GM23338 (cell line): Measurements from ENCODE around the gene IQGAP2. TPM values are rescaled to one million over a fixed set of nuclear protein-coding genes. Genes with fewer than 3 reads are reported as not detected.

Experiments used
- ATAC-seq: fragments of 200-7000 bp; cut with Tn5 transposase; 3 replicates; pipeline ENCODE4 v1.9.1; 2020
- DNase-seq: peaks from one replicate; pipeline ENCODE4 v3.0.0-alpha.2; 2015; ENCODE audit warnings: low spot score
- H2AFZ ChIP-seq: fragments of 200-600 bp; sonication (generic); 2 replicates; pipeline ENCODE4 v1.8.0; 2016; ENCODE audit warnings: antibody characterized with exemption, mild to moderate bottlenecking, moderate library complexity
- H3F3A ChIP-seq: fragments of 200-600 bp; sonication (generic); replicated peaks from 2 replicates; pipeline ENCODE4 v1.8.0; 2017; ENCODE audit warnings: antibody characterized with exemption, mixed run types, low read depth
- H3K27ac ChIP-seq: fragments of 200-600 bp; sonication (generic); 2 replicates; pipeline ENCODE4 v1.6.1; 2016; ENCODE audit warnings: low read depth
- H3K27me3 ChIP-seq: fragments of 200-600 bp; sonication (generic); 2 replicates; pipeline ENCODE4 v1.8.0; 2016; ENCODE audit warnings: mild to moderate bottlenecking, mixed run types, moderate library complexity; ENCODE audit not compliant: insufficient read depth
- H3K36me3 ChIP-seq: fragments of 200-600 bp; sonication (generic); 2 replicates; pipeline ENCODE4 v1.8.0; 2016; ENCODE audit warnings: mild to moderate bottlenecking; ENCODE audit not compliant: insufficient read depth
- H3K4me1 ChIP-seq: fragments of 200-600 bp; sonication (generic); 2 replicates; pipeline ENCODE4 v1.8.0; 2016; ENCODE audit warnings: mild to moderate bottlenecking, moderate library complexity; ENCODE audit not compliant: insufficient read depth
- H3K4me2 ChIP-seq: fragments of 200-600 bp; sonication (generic); 2 replicates; pipeline ENCODE4 v1.7.1; 2017; ENCODE audit warnings: mixed run types
- H3K4me3 ChIP-seq: fragments of 200-600 bp; sonication (generic); 2 replicates; pipeline ENCODE4 v1.6.1; 2016; ENCODE audit warnings: mixed run types
- H3K79me2 ChIP-seq: fragments of 200-600 bp; sonication (generic); replicated peaks from 2 replicates; pipeline ENCODE4 v1.8.0; 2017; ENCODE audit warnings: mild to moderate bottlenecking; ENCODE audit not compliant: insufficient read depth
- H3K9me2 ChIP-seq: fragments of 200-600 bp; sonication (generic); 2 replicates; pipeline ENCODE4 v1.8.0; 2017; ENCODE audit not compliant: insufficient read depth
- H4K20me1 ChIP-seq: fragments of 200-600 bp; sonication (generic); replicated peaks from 2 replicates; pipeline ENCODE4 v1.8.0; 2017; ENCODE audit warnings: mild to moderate bottlenecking; ENCODE audit not compliant: insufficient read depth
- H3K27ac Mint-ChIP-seq: 2 replicates; pipeline ENCODE4 v1.8.0; 2020; ENCODE audit warnings: inconsistent platforms, mild to moderate bottlenecking, moderate library complexity, mixed read lengths
- H3K27me3 Mint-ChIP-seq: 3 replicates; pipeline ENCODE4 v1.8.0; 2022; ENCODE audit warnings: low read depth, mild to moderate bottlenecking, moderate library complexity, mixed read lengths, inconsistent platforms; ENCODE audit not compliant: insufficient read depth, poor library complexity
- H3K36me3 Mint-ChIP-seq: 3 replicates; pipeline ENCODE4 v1.8.0; 2021; ENCODE audit warnings: low read depth, mild to moderate bottlenecking, inconsistent platforms, moderate library complexity, mixed read lengths
- H3K4me1 Mint-ChIP-seq: 3 replicates; pipeline ENCODE4 v1.8.0; 2020; ENCODE audit warnings: mild to moderate bottlenecking, inconsistent platforms, mixed read lengths
- H3K4me3 Mint-ChIP-seq: 3 replicates; pipeline ENCODE4 v1.8.0; 2021; ENCODE audit warnings: moderate library complexity, mild to moderate bottlenecking, inconsistent platforms, mixed read lengths
- H3K9me3 Mint-ChIP-seq: 3 replicates; pipeline ENCODE4 v1.8.0; 2020; ENCODE audit warnings: moderate library complexity, mild to moderate bottlenecking, inconsistent platforms, mixed read lengths
- CREB1 ChIP-seq: fragments of 250-450 bp; sonication (Bioruptor Pico); IDR thresholded peaks from 2 replicates; pipeline ENCODE4 v1.5.0; 2020; ENCODE audit warnings: low read depth, mild to moderate bottlenecking, moderate library complexity
- EZH2 ChIP-seq: fragments of 200-600 bp; sonication (generic); IDR thresholded peaks from one replicate; pipeline ENCODE4 v1.8.0; 2017; ENCODE audit warnings: antibody characterized with exemption, mild to moderate bottlenecking, low read depth; ENCODE audit not compliant: unreplicated experiment
- EZH2phosphoT487 ChIP-seq: fragments of 200-600 bp; sonication (generic); IDR thresholded peaks from one replicate; pipeline ENCODE4 v1.8.1; 2018; ENCODE audit warnings: antibody characterized with exemption; ENCODE audit not compliant: unreplicated experiment
- NANOG ChIP-seq: IDR thresholded peaks from 2 replicates; pipeline ENCODE4 v1.6.1; 2016; ENCODE audit warnings: antibody characterized with exemption, borderline replicate concordance
- POLR2AphosphoS5 ChIP-seq: IDR thresholded peaks from 2 replicates; pipeline ENCODE4 v1.6.1; 2016; ENCODE audit warnings: antibody characterized with exemption, low read depth
- STAT1 ChIP-seq: IDR thresholded peaks from one replicate; pipeline ENCODE4 v1.6.1; 2016; ENCODE audit warnings: antibody characterized with exemption; ENCODE audit not compliant: unreplicated experiment
- ZNF331 ChIP-seq: fragments of 250-450 bp; sonication (Bioruptor Pico); IDR thresholded peaks from 2 replicates; pipeline ENCODE4 v1.5.0; 2020; ENCODE audit warnings: low read depth, mild to moderate bottlenecking, moderate library complexity
- polyA plus RNA-seq: library from polyadenylated mRNA; unstranded; fragments of >200 nt; fragmentation: Nextera tagmentation; extraction: Ambion mirVana; gene quantifications from 2 replicates; pipeline ENCODE4 v1.2.1, GENCODE V29; 2016
- total RNA-seq: library from RNA; depleted of rRNA; stranded (reverse); fragments of >200 nt; shearing (Covaris generic); gene quantifications from 2 replicates; pipeline ENCODE4 v1.2.3, GENCODE V29; 2014
- TF ChIP-seq, protein P1 (sequence below), 2 experiments: fragments of 200-600 bp in 1 of 2; sonication (generic) in 1 of 2; conservative IDR thresholded peaks; 2 replicates each; pipeline versions ENCODE4 v1.5.1 to v1.6.1; 2016 to 2017; ENCODE audit warnings: antibody characterized with exemption in 2 of 2, low read depth in 2 of 2, mild to moderate bottlenecking in 2 of 2, moderate library complexity in 1 of 2
- TF ChIP-seq, protein P2 (sequence below): IDR thresholded peaks from 2 replicates; pipeline ENCODE4 v1.6.1; 2016; ENCODE audit warnings: antibody characterized with exemption
- TF ChIP-seq, protein P3 (sequence below): IDR thresholded peaks from one replicate; pipeline ENCODE4 v1.6.1; 2018; ENCODE audit warnings: antibody characterized with exemption; ENCODE audit not compliant: unreplicated experiment
- TF ChIP-seq, protein P4 (sequence below): fragments of 250-450 bp; sonication (Bioruptor Pico); IDR thresholded peaks from 2 replicates; pipeline ENCODE4 v1.5.0; 2020; ENCODE audit warnings: mild to moderate bottlenecking, moderate library complexity

IQGAP2 gene
- total and polyA plus RNA-seq, 2 experiments from 2014 or later, result 60.0 to 86.5 TPM

DNA sequence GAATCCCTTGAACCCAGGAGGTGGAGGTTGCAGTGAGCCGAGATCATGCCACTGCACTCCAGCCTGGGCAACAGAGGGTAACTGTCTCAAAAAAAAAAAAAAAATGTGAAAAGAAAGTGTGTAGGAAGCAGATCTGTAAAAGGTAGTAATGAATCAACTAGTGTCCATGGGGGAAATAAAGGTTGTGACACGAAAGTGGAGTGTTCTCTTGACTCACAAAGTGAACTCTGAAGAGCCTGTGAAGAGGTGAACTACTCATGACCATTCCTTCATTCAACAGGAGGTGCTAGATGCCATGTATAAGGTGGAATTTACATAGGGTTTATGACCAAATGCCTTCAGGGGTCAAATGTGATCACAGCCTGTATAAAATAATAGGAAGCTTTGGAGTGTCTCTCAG, 12.8 kb downstream of the IQGAP2 start (continued):
- TF ChIP-seq, protein P1, sequence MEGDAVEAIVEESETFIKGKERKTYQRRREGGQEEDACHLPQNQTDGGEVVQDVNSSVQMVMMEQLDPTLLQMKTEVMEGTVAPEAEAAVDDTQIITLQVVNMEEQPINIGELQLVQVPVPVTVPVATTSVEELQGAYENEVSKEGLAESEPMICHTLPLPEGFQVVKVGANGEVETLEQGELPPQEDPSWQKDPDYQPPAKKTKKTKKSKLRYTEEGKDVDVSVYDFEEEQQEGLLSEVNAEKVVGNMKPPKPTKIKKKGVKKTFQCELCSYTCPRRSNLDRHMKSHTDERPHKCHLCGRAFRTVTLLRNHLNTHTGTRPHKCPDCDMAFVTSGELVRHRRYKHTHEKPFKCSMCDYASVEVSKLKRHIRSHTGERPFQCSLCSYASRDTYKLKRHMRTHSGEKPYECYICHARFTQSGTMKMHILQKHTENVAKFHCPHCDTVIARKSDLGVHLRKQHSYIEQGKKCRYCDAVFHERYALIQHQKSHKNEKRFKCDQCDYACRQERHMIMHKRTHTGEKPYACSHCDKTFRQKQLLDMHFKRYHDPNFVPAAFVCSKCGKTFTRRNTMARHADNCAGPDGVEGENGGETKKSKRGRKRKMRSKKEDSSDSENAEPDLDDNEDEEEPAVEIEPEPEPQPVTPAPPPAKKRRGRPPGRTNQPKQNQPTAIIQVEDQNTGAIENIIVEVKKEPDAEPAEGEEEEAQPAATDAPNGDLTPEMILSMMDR (conservative IDR thresholded peaks at IDR 0.05; ENCODE audit: low read depth in 2 of 2), result no peak
- TF ChIP-seq, protein P2, sequence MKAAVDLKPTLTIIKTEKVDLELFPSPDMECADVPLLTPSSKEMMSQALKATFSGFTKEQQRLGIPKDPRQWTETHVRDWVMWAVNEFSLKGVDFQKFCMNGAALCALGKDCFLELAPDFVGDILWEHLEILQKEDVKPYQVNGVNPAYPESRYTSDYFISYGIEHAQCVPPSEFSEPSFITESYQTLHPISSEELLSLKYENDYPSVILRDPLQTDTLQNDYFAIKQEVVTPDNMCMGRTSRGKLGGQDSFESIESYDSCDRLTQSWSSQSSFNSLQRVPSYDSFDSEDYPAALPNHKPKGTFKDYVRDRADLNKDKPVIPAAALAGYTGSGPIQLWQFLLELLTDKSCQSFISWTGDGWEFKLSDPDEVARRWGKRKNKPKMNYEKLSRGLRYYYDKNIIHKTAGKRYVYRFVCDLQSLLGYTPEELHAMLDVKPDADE, result no peak
- TF ChIP-seq, protein P3, sequence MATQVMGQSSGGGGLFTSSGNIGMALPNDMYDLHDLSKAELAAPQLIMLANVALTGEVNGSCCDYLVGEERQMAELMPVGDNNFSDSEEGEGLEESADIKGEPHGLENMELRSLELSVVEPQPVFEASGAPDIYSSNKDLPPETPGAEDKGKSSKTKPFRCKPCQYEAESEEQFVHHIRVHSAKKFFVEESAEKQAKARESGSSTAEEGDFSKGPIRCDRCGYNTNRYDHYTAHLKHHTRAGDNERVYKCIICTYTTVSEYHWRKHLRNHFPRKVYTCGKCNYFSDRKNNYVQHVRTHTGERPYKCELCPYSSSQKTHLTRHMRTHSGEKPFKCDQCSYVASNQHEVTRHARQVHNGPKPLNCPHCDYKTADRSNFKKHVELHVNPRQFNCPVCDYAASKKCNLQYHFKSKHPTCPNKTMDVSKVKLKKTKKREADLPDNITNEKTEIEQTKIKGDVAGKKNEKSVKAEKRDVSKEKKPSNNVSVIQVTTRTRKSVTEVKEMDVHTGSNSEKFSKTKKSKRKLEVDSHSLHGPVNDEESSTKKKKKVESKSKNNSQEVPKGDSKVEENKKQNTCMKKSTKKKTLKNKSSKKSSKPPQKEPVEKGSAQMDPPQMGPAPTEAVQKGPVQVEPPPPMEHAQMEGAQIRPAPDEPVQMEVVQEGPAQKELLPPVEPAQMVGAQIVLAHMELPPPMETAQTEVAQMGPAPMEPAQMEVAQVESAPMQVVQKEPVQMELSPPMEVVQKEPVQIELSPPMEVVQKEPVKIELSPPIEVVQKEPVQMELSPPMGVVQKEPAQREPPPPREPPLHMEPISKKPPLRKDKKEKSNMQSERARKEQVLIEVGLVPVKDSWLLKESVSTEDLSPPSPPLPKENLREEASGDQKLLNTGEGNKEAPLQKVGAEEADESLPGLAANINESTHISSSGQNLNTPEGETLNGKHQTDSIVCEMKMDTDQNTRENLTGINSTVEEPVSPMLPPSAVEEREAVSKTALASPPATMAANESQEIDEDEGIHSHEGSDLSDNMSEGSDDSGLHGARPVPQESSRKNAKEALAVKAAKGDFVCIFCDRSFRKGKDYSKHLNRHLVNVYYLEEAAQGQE, result no peak
- TF ChIP-seq EZH2phosphoT487 (no peak), EZH2 (no peak), POLR2AphosphoS5 (no peak), STAT1 (no peak)

DNA sequence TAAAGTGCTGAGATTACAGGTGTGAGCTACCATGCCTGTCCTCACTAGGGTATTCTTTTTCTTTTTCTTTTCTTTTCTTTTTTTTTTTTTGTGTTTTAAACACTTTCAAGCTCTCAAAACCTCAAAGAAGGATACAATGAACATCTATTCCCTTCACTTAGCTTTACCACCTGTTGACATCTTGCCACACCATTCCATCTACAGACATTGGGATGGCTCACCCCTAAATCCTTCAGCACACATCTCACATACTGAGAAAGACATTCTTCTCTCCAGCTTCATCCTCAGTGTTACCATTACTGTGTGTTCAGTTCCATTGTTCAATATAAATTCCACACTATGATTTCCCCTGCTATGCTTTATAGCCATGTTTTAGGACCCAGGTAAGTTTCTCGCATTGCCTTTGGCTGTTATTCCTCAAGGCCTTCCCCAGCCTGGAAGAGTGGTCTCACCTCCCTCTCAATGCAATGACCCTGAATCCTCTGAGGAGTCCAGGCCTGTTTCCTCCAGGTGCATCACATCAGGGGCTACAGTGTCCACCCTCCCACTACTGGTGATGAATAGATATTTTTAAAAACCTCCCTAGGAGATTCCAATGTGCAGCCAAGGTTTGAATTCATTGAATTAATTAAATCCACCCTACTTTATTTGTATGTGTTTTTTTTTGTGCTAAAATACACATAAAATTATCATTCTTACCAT, 16.7 kb downstream of the IQGAP2 start:
- H3K9me3 Mint-ChIP-seq, result no peaks in the 10 kb centered on the region
- H3K27ac Mint-ChIP-seq, result no peak overlapping the region
- peaks cover 95% of the 10 kb centered on the region for H3K79me2 ChIP-seq
- peaks cover 3% of the 10 kb centered on the region; the same call in 1 of the 3 replicates for H3K36me3 Mint-ChIP-seq
- H3K27me3 ChIP-seq, result no peaks in the 10 kb centered on the region
- H3K27me3 Mint-ChIP-seq, result peaks cover 5% of the 10 kb centered on the region
- peaks cover 26% of the 10 kb centered on the region for H3K4me1 ChIP-seq
- no peak for DNase-seq
- 0 out of 2 replicates have a peak, but pooled peaks cover 4% of the 10 kb centered on the region for H3K36me3 ChIP-seq
- 0 out of 2 replicates have a peak overlapping the region, but pooled peaks have one; percentile 18 for H3K27ac ChIP-seq
- H3K4me1 Mint-ChIP-seq, result peaks cover 36% of the 10 kb centered on the region
- no peak overlapping the region for H3K4me3 ChIP-seq
- peaks cover 3% of the 10 kb centered on the region; the same call in 1 of the 2 replicates for H3F3A ChIP-seq
- no peak overlapping the region for H3K4me3 Mint-ChIP-seq
- H3K9me2 ChIP-seq, result no peaks in the 10 kb centered on the region
- H3K4me2 ChIP-seq, result no peak overlapping the region
- H4K20me1 ChIP-seq, result no peaks in the 10 kb centered on the region
- ATAC-seq, result no peak
- H2AFZ ChIP-seq, result no peak overlapping the region
- TF ChIP-seq ZNF331 (CRISPR knock-in tag) (no peak), CREB1 (CRISPR knock-in tag) (no peak), EZH2phosphoT487 (no peak), EZH2 (no peak), NANOG (no peak)
- TF ChIP-seq, protein P4, sequence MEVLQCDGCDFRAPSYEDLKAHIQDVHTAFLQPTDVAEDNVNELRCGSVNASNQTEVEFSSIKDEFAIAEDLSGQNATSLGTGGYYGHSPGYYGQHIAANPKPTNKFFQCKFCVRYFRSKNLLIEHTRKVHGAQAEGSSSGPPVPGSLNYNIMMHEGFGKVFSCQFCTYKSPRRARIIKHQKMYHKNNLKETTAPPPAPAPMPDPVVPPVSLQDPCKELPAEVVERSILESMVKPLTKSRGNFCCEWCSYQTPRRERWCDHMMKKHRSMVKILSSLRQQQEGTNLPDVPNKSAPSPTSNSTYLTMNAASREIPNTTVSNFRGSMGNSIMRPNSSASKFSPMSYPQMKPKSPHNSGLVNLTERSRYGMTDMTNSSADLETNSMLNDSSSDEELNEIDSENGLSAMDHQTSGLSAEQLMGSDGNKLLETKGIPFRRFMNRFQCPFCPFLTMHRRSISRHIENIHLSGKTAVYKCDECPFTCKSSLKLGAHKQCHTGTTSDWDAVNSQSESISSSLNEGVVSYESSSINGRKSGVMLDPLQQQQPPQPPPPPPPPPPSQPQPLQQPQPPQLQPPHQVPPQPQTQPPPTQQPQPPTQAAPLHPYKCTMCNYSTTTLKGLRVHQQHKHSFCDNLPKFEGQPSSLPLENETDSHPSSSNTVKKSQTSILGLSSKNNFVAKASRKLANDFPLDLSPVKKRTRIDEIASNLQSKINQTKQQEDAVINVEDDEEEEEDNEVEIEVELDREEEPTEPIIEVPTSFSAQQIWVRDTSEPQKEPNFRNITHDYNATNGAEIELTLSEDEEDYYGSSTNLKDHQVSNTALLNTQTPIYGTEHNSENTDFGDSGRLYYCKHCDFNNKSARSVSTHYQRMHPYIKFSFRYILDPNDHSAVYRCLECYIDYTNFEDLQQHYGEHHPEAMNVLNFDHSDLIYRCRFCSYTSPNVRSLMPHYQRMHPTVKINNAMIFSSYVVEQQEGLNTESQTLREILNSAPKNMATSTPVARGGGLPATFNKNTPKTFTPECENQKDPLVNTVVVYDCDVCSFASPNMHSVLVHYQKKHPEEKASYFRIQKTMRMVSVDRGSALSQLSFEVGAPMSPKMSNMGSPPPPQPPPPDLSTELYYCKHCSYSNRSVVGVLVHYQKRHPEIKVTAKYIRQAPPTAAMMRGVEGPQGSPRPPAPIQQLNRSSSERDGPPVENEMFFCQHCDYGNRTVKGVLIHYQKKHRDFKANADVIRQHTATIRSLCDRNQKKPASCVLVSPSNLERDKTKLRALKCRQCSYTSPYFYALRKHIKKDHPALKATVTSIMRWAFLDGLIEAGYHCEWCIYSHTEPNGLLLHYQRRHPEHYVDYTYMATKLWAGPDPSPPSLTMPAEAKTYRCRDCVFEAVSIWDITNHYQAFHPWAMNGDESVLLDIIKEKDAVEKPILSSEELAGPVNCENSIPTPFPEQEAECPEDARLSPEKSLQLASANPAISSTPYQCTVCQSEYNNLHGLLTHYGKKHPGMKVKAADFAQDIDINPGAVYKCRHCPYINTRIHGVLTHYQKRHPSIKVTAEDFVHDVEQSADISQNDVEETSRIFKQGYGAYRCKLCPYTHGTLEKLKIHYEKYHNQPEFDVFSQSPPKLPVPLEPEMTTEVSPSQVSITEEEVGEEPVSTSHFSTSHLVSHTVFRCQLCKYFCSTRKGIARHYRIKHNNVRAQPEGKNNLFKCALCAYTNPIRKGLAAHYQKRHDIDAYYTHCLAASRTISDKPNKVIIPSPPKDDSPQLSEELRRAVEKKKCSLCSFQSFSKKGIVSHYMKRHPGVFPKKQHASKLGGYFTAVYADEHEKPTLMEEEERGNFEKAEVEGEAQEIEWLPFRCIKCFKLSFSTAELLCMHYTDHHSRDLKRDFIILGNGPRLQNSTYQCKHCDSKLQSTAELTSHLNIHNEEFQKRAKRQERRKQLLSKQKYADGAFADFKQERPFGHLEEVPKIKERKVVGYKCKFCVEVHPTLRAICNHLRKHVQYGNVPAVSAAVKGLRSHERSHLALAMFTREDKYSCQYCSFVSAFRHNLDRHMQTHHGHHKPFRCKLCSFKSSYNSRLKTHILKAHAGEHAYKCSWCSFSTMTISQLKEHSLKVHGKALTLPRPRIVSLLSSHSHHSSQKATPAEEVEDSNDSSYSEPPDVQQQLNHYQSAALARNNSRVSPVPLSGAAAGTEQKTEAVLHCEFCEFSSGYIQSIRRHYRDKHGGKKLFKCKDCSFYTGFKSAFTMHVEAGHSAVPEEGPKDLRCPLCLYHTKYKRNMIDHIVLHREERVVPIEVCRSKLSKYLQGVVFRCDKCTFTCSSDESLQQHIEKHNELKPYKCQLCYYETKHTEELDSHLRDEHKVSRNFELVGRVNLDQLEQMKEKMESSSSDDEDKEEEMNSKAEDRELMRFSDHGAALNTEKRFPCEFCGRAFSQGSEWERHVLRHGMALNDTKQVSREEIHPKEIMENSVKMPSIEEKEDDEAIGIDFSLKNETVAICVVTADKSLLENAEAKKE, result no peak
